Activated CD4-positive, CD25-positive, alpha-beta regulatory T cell treated with anti-CD3 and anti-CD28 coated beads, Interleukin-2, amount 50 U/mL, for 72 hours (primary cell): ENCODE measurements around the gene MYL12B.
A peak's percentile ranks its signal among the peaks of the same experiment; 100 is the strongest.
"Not testable (repeated sequence)": the region's sequence is repeated elsewhere in the genome, so short reads cannot be mapped to it uniquely, and the experiment has no call there.

Experiments used
- DNase-seq: peaks from one replicate; pipeline ENCODE4 v3.0.0; 2021

The MYL12B gene

GRCh38 chr18:3263132-3263700 is 1.3 kb downstream of the MYL12B start:
- DNase-seq = no peak

GRCh38 chr18:3264362-3264761 is 2.4 kb downstream of the MYL12B start:
- no peak for DNase-seq

DNA sequence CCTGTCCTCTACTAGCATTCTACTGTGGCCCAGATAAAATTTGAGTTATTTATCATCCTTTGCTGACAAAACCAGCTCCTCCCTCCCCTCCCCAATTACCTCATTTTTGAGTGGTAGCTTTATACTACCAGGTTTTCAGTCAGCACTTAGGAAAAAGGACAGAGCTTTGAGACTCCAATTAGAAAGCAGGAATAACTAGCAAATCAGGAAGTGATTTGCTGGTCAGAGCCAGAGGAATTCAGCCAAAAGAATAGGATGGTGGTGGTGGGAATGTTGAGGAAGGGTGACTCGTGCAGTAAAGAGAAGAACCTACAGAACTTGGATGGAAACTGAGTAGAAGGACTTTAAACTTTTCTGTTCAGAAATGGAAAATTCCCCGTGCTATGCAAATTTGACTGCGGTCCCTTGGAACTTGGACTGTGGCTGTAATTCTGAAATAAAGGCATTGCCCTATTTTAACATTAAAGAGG is 3.7 kb downstream of the MYL12B start:
- no peak for DNase-seq

GRCh38 chr18:3266062-3266608 is 4.2 kb downstream of the MYL12B start:
- no peak for DNase-seq

DNA sequence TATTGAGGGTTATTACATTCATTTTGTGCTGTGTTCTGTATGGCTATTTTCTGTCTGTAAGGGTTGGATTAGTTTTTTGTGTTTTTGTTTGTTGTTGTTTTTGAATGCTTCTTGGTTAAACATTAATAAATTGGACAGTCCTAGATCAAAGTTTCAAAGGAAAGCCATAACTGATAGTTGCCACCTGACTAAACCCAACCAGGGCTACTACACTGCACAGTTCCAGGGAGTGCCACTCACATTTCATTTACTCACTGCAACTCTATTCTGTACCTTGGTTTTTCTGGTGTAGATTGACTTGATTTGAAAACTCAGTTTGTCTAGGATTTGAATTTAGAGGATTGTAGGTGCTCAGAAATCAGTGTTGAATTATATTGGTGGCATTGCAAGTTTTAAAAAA is 6.4 kb downstream of the MYL12B start:
- no peak for DNase-seq

DNA sequence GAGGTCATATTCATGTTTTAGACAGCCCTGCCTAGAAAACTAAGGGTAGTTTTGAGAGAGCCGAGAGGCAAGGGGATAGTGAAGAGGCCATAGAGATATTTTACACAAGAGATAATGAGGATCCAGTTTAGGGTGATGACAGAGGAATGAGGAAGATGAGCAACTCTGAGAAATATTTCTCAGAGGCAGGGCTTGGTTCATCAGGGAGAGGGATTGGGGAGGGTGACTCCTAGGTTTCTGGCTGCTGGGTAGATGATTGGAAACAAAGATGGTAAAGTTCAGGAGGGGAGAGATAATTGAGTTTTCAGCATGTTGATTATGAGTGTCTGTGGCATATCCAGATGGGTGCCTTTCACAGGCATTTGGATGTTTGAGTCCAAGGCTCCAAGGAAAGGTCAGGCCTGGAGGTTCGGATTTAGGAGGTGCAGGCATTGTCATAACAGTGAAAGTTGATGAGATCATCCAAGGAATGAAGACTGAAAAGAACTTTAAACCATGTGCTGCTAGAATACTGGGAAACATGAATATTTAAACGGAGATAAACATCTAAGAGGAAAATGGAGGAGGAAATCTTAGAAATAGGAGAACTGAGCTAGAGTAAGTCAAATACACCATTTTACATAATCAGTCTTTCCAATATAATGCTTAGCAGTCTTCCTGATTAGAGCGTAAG is 7.4 kb downstream of the MYL12B start:
- no peak for DNase-seq

DNA sequence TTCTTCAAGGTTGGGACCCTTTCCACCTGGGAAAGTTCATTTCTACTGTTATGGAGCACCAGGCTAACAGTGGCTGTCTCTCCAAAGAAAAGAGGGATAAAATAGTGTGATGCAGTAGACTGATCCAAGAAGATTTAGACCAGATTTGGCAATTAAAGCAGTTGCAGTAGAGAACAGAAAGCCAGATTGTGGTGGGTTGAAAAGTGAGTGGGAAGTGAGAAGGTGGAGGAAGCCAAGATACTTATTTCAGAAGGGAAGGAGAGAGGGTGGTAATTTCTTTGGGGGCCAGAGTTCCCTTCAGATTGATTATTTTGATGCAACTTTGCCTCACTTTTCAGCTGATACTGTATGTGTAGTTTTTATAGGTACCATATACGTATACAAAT is 8.0 kb downstream of the MYL12B start:
- no peak for DNase-seq

- no peak for DNase-seq
Measured at GRCh38 chr18:3273042-3273441, 11.1 kb downstream of the MYL12B start.

- not testable (repeated sequence) for DNase-seq
Measured at GRCh38 chr18:3277643-3278213, 15.8 kb downstream of the MYL12B start.

DNA sequence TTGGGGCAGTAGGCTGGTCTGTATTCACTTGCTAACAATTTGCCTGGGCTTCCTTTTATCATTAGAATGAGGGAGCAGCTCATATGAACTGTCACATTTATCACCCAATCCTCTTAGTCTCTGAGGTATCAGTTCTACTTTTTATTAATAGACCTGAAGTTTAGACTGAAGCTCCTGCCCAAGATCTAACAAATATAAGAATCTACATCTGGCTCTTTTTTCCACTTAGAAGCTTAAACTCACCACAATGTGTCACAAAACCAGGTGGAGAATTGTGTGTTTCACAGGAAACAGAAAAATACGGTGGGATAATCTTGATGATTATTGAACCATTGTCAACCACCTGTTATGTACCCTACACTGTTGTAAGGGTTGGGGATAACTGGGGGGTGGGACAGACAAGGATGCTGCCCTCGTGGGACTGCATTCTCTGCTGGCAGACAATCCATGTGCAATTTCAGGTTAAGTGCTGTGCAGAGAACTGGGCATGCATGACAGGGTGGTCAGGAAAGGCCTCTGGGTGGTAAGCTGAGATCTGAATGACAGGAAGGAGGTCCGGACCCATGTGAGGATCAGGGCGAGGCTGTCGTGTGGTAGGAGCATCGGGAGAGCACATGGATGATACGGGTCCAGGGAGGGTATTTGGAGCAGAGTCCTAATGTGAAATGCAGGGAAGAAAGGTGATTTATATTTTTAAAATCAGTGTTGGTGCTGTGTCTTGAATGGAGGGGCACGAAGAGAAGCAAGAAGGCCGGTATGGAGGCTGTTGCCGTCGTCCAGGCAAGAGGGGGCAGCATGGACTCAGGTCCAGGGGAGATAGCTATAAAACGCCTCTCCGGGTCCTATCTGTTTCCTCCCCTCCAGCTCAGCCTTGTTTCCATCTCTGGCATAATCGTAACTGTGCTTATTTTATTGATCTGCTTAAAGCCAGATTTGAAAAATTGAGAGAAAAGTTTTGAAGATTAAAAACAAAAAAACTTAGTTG is 17.6 kb downstream of the MYL12B start:
- DNase-seq = no peak

GRCh38 chr18:3281456-3282400 is 19.8 kb downstream of the MYL12B start:
- DNase-seq = no peak

- no peak for DNase-seq
Measured at GRCh38 chr18:3283253-3283863, 21.4 kb downstream of the MYL12B start.

- no peak for DNase-seq
Measured at GRCh38 chr18:3283908-3284307, 22.0 kb downstream of the MYL12B start.

DNA sequence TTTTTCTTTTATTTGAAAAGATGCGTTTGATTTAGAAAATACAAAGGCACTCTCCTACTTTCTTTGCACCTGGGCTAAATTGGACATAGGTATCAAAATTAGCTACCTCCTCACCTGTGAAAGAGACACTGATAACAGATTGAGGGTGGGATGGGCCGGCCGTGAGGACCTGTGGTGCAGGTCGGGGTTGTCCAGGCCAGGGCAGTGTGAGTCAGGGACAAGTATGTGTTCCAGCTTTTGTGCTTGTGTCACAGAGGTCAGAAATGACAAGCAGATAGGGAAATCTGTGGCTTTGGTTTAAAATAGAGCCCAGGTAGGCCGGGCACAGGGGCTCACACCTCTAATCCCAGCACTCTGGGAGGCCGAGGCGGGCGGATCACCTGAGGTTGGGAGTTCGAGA is 22.6 kb downstream of the MYL12B start:
- no peak for DNase-seq

GRCh38 chr18:3286159-3286558 is 24.2 kb downstream of the MYL12B start:
- no peak for DNase-seq

DNA sequence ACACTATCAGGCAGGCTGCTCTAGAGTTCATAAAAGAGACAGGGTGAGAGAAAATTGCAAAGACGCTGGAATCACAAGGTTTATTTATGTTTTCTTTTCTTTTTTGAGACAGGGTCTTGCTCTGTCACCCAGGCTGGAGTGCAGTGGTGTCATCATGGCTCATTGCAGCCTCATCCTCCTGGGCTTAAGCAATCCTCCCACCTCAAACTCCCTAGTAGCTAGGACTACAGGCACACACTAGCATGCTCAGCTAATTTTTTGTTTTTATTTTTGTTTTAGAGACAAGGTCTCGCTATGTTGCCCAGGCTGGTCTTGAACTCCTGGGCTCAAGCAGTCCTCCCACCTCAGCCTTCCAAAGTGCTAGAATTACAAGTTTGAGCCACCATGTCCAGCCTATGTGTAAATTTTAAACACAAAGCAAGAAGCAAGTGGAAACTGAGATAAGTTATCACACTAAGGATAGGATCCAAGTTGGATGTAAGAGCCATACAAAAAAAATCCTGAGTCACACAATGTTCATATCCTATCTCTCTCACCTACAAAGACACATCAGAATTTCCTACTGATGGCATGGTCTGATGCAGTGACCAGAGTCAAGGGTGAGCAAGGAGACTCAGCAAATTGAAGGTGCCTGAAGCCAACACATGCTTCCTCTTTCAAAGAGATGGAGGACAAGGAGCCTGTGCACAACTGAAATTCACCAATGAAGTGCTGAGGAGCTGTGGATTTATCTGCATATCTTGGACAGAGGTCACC is 31.4 kb downstream of the MYL12B start:
- DNase-seq = no peak

GRCh38 chr18:3294435-3295080 is 32.6 kb downstream of the MYL12B start:
- no peak for DNase-seq

- DNase-seq = peak; percentile 87
Measured at GRCh38 chr18:3297025-3297984, 35.4 kb downstream of the MYL12B start.

DNA sequence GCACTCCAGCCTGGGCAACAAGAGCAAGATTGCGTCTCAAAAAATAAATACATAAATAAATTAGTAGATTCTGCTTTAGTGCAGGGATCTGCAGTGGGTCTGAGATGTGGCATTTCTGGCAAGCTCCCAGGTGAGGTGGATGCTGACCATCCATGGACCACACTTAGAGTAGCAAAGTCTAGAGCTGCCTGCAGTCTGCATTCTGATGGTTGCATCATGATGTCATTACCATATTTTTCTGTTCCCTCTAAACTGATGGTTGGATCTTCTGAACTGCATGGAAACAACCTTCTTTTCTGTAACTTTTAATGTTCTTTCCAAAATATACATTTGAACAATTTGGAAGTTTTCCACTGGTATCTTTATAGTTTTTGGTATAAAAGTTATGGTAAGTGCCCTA is 42.9 kb downstream of the MYL12B start:
- DNase-seq = no peak
